ENCODE data around the gene PPP1R1B.

GRCh38 chr17:39602533-39603303, 24.0 kb upstream of the PPP1R1B start:
- no peak for TF ChIP-seq CTCF (optimal IDR thresholded peaks at IDR 0.05 in 1 of 3, IDR thresholded peaks at IDR 0.05 in 1 of 3, conservative IDR thresholded peaks at IDR 0.05 in 1 of 3; ENCODE audit: extremely low read depth in 1 of 3, insufficient read depth in 2 of 3, low read length in 3 of 3)
- TF ChIP-seq EZH2 (IDR thresholded peaks at IDR 0.05; ENCODE audit: low read length), result no peak
